Measurements from ENCODE around the gene DROSHA. TPM values are rescaled to one million over a fixed set of nuclear protein-coding genes. Genes with fewer than 3 reads are reported as not detected.

DROSHA gene
- total RNA-seq, 1 donor from 2014 or later = 51.7 TPM

- no peak for ATAC-seq
- intact Hi-C loops (cut with DNase I) = no loop called here
- Histone ChIP-seq H3K36me3 (peaks cover 33% of the 10 kb centered on the region), H3K4me3 (no peak overlapping the region), H3K4me1 (peaks cover 4% of the 10 kb centered on the region), H3K27me3 (ENCODE audit: low read depth) (no peaks in the 10 kb centered on the region), H3K27ac (no peak overlapping the region), H3K9me3 (no peaks in the 10 kb centered on the region)
- no peak for TF ChIP-seq CTCF (IDR thresholded peaks at IDR 0.05)
- DNase-seq = no peak
Measured at GRCh38 chr5:31443572-31443971, 88.3 kb downstream of the DROSHA start.

- H3K9me3 ChIP-seq = no peaks in the 10 kb centered on the region
- peaks cover 4% of the 10 kb centered on the region for H3K4me1 ChIP-seq
- no peak overlapping the region for H3K4me3 ChIP-seq
- H3K27ac ChIP-seq = no peak overlapping the region
- peaks cover 27% of the 10 kb centered on the region for H3K36me3 ChIP-seq
- ATAC-seq (no peak), DNase-seq (no peak)
- intact Hi-C loops (cut with DNase I) = no loop called here
- no peak for TF ChIP-seq CTCF (IDR thresholded peaks at IDR 0.05)
- no peaks in the 10 kb centered on the region for H3K27me3 ChIP-seq (ENCODE audit: low read depth)
Measured at GRCh38 chr5:31442058-31442745, 89.7 kb downstream of the DROSHA start.

GRCh38 chr5:31436851-31437250 lies 95.0 kb downstream of the DROSHA start:
- intact Hi-C loops (cut with DNase I) = no loop called here
- H3K36me3 ChIP-seq = peaks cover 47% of the 10 kb centered on the region

GRCh38 chr5:31435730-31436129 lies 96.2 kb downstream of the DROSHA start:
- no peak overlapping the region for H3K27ac ChIP-seq
- no peaks in the 10 kb centered on the region for H3K4me1 ChIP-seq
- no peak overlapping the region for H3K4me3 ChIP-seq
- H3K27me3 ChIP-seq (ENCODE audit: low read depth) = no peaks in the 10 kb centered on the region
- intact Hi-C loops (cut with DNase I) = no loop called here
- TF ChIP-seq CTCF (IDR thresholded peaks at IDR 0.05) = no peak
- peaks cover 55% of the 10 kb centered on the region for H3K36me3 ChIP-seq
- DNase-seq (no peak), ATAC-seq (no peak)
- no peaks in the 10 kb centered on the region for H3K9me3 ChIP-seq

More at GRCh38 chr5:31436851-31437250, 95.0 kb downstream of the DROSHA start:
- Histone ChIP-seq H3K4me1 (no peaks in the 10 kb centered on the region), H3K27ac (no peak overlapping the region), H3K4me3 (no peak overlapping the region), H3K9me3 (no peaks in the 10 kb centered on the region), H3K27me3 (ENCODE audit: low read depth) (no peaks in the 10 kb centered on the region)
- TF ChIP-seq CTCF (IDR thresholded peaks at IDR 0.05) = no peak
- DNase-seq (no peak), ATAC-seq (no peak)

DNA sequence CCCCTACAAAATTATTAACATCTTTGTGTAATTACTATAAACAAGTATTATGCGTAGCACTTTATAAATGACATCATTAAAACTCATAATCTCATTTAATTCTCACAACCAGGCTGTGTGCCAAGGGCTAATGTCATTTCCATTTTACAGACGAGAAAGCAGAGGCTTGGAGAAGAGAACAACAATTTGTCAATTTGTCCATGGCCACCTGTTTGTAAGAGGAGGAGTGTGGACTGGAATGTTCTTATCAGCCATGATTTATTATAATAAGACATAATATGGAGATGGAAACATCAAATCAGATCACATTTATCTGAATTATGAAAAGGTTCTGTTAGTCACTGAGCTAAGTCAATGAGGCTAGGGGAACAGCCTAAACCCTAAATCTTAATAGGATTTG lies 97.0 kb downstream of the DROSHA start:
- no peak overlapping the region for H3K4me3 ChIP-seq
- DNase-seq (no peak), ATAC-seq (no peak)
- H3K4me1 ChIP-seq = no peaks in the 10 kb centered on the region
- H3K36me3 ChIP-seq = peaks cover 62% of the 10 kb centered on the region
- H3K27ac ChIP-seq = no peak overlapping the region
- intact Hi-C loops (cut with DNase I) = no loop called here
- no peaks in the 10 kb centered on the region for H3K9me3 ChIP-seq
- no peaks in the 10 kb centered on the region for H3K27me3 ChIP-seq (ENCODE audit: low read depth)
- TF ChIP-seq CTCF (IDR thresholded peaks at IDR 0.05) = no peak

All from lower lobe of right lung (tissue), 2 donors.